Panc1 (cell line): ENCODE data around the gene LSM14B. TPM values are rescaled to one million over a fixed set of nuclear protein-coding genes. Genes with fewer than 3 reads are reported as not detected.

ENCODE experiments used
- ATAC-seq: fragments of 200-7000 bp; cut with Tn5 transposase; 2 replicates; pipeline ENCODE4 v1.9.1; 2020; ENCODE audit warnings: mild to moderate bottlenecking, moderate library complexity
- BruUV-seq: library from RNA; stranded (reverse); fragments of 400-500 nt; replicated peaks from 2 replicates; lab custom pipeline; 2021; lab: Mats Ljungman, UMichigan
- CTCF ChIA-PET: fragments of 300-600 bp; sonication (Branson Sonifier 250); formaldehyde crosslinking; loops from one replicate; lab custom pipeline; 2022; ENCODE audit warnings: antibody characterized with exemption; lab: Charles Lee
- POLR2A ChIA-PET: fragments of 300-600 bp; sonication (Branson Sonifier 250); formaldehyde crosslinking; loops from one replicate; lab custom pipeline; 2022; ENCODE audit warnings: antibody characterized with exemption; lab: Charles Lee
- DNase-seq: peaks from one replicate; pipeline ENCODE4 v3.0.0-alpha.2; 2010; ENCODE audit warnings: low read depth, low spot score
- H3K27ac ChIP-seq: 2 replicates; pipeline ENCODE4 v1.5.1; 2011; ENCODE audit warnings: mild to moderate bottlenecking, low read length, inconsistent platforms
- H3K27me3 ChIP-seq: fragments of 200-500 bp; sonication (Bioruptor generic); 2 replicates; pipeline ENCODE4 v1.6.0; 2014; ENCODE audit warnings: low read length, inconsistent platforms; ENCODE audit not compliant: control insufficient read depth, insufficient read depth
- H3K36me3 ChIP-seq: fragments of 200-500 bp; sonication (Bioruptor generic); 2 replicates; pipeline ENCODE4 v1.5.1; 2014; ENCODE audit warnings: inconsistent platforms, mild to moderate bottlenecking, low read length, moderate library complexity; ENCODE audit not compliant: control insufficient read depth, insufficient read depth
- H3K4me1 ChIP-seq: 2 replicates; pipeline ENCODE4 v1.5.1; 2011; ENCODE audit warnings: inconsistent platforms, mild to moderate bottlenecking, low read length, moderate library complexity; ENCODE audit not compliant: control insufficient read depth, insufficient read depth
- H3K4me3 ChIP-seq, 2 experiments: 2 replicates each; pipeline ENCODE4 v1.5.1; 2011 to 2012; ENCODE audit warnings: low read depth in 2 of 2, low read length in 2 of 2, mild to moderate bottlenecking in 2 of 2, inconsistent platforms in 1 of 2, moderate library complexity in 1 of 2
- H3K9me3 ChIP-seq: fragments of 200-500 bp; sonication (Bioruptor generic); 2 replicates; pipeline ENCODE4 v1.5.1; 2014; ENCODE audit warnings: low read depth, mild to moderate bottlenecking, inconsistent platforms, low read length, moderate library complexity; ENCODE audit not compliant: control insufficient read depth, insufficient read depth
- POLR2AphosphoS5 ChIP-seq: IDR thresholded peaks from 2 replicates; pipeline ENCODE4 v1.6.1; 2012; ENCODE audit warnings: mild to moderate bottlenecking, low read depth, low read length, moderate library complexity
- SIN3A ChIP-seq: IDR thresholded peaks from 2 replicates; pipeline ENCODE4 v1.6.1; 2012; ENCODE audit warnings: low read depth, mild to moderate bottlenecking, low read length, moderate library complexity, borderline replicate concordance; ENCODE audit not compliant: insufficient read depth
- TCF7L2 ChIP-seq: IDR thresholded peaks from 2 replicates; pipeline ENCODE4 v1.6.1; 2011; ENCODE audit warnings: mild to moderate bottlenecking, low read depth, low read length, inconsistent platforms
- in situ Hi-C: cut with HindIII; loops from 2 replicates; pipeline ENCODE4 v1.10.0; 2016; ENCODE audit warnings: low sequenced_read_pairs, low pct_unique_long_range_greater_than_20kb
- intact Hi-C: fragments of 100-400 bp; cut with micrococcal nuclease; formaldehyde crosslinking; loops from one replicate; pipeline ENCODE4 v1.10.0; 2022; ENCODE audit not compliant: unreplicated experiment
- total RNA-seq: library from RNA; stranded (reverse); gene quantifications from one replicate; pipeline ENCODE4 v1.2.1, GENCODE V29; 2021; ENCODE audit not compliant: unreplicated experiment
- TF ChIP-seq, protein P1 (sequence below), 2 experiments: IDR thresholded peaks; 2 replicates each; pipeline ENCODE4 v1.6.1; 2011 to 2012; ENCODE audit warnings: low read depth in 2 of 2, control low read depth in 1 of 2, low read length in 1 of 2, mild to moderate bottlenecking in 1 of 2, moderate library complexity in 1 of 2; ENCODE audit not compliant: insufficient read depth in 1 of 2
- TF ChIP-seq, protein P2 (sequence below): fragments of 450-650 bp; IDR thresholded peaks from 2 replicates; pipeline ENCODE4 v1.5.1; 2017; ENCODE audit warnings: mild to moderate bottlenecking

Gene LSM14B
- total RNA-seq, 1 experiment from 2014 or later = 52.2 TPM

DNA sequence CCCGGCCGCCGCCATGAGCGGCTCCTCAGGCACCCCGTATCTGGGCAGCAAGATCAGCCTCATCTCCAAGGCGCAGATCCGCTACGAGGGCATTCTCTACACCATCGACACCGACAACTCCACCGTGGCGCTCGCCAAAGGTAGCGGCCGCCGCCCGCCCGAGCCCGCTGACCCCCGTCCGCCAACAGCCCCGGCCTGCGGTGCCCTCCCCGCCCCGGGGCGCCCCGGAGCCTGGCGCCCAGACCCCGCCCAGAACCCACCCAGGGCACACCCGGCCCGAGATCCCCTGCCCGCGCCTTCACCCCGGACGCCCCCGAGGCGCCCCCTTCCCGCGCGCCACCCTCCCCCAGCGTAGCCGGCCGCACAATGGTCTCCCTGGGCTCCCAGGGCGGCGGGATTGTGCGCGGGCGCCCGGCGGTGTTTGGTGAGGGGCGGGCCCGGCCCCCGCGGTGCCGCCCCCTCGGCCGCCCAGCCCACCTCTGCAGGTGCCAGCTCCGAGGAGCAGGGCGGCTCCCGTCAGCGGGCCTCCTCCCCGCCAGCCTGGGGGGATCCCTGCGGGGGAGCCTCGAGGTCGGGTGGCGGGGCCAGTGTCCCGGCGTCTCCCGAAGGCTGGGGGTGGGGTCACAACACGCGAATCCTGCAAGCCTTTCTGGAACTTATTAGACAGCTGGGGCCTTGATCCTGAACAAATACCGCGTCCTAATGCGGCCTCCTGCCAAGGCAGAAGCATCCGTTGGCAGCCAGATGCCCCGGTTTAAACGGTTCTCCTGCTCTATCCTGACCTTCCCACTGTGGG is 577 bp downstream of the LSM14B start:
- POLR2A ChIA-PET = interaction anchor here (0.6 to 1.4 kb wide), 2 partner anchors 34 to 57 kb away, joined by 3 to 11 read pairs; partner anchors contain the start of gene TAF4
- TF ChIP-seq, protein P1, sequence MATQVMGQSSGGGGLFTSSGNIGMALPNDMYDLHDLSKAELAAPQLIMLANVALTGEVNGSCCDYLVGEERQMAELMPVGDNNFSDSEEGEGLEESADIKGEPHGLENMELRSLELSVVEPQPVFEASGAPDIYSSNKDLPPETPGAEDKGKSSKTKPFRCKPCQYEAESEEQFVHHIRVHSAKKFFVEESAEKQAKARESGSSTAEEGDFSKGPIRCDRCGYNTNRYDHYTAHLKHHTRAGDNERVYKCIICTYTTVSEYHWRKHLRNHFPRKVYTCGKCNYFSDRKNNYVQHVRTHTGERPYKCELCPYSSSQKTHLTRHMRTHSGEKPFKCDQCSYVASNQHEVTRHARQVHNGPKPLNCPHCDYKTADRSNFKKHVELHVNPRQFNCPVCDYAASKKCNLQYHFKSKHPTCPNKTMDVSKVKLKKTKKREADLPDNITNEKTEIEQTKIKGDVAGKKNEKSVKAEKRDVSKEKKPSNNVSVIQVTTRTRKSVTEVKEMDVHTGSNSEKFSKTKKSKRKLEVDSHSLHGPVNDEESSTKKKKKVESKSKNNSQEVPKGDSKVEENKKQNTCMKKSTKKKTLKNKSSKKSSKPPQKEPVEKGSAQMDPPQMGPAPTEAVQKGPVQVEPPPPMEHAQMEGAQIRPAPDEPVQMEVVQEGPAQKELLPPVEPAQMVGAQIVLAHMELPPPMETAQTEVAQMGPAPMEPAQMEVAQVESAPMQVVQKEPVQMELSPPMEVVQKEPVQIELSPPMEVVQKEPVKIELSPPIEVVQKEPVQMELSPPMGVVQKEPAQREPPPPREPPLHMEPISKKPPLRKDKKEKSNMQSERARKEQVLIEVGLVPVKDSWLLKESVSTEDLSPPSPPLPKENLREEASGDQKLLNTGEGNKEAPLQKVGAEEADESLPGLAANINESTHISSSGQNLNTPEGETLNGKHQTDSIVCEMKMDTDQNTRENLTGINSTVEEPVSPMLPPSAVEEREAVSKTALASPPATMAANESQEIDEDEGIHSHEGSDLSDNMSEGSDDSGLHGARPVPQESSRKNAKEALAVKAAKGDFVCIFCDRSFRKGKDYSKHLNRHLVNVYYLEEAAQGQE (IDR thresholded peaks at IDR 0.05; ENCODE audit: insufficient read depth in 1 of 2, low read depth in 2 of 2, low read length in 1 of 2) = no peak
- TF ChIP-seq, protein P2, sequence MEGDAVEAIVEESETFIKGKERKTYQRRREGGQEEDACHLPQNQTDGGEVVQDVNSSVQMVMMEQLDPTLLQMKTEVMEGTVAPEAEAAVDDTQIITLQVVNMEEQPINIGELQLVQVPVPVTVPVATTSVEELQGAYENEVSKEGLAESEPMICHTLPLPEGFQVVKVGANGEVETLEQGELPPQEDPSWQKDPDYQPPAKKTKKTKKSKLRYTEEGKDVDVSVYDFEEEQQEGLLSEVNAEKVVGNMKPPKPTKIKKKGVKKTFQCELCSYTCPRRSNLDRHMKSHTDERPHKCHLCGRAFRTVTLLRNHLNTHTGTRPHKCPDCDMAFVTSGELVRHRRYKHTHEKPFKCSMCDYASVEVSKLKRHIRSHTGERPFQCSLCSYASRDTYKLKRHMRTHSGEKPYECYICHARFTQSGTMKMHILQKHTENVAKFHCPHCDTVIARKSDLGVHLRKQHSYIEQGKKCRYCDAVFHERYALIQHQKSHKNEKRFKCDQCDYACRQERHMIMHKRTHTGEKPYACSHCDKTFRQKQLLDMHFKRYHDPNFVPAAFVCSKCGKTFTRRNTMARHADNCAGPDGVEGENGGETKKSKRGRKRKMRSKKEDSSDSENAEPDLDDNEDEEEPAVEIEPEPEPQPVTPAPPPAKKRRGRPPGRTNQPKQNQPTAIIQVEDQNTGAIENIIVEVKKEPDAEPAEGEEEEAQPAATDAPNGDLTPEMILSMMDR = no peak
- TF ChIP-seq POLR2AphosphoS5 (no peak), TCF7L2 (no peak)
- peak overlapping the region; percentile 63 to 74 for H3K4me3 ChIP-seq
- BruUV-seq = no TSS peak
- peaks cover 15% of the 10 kb centered on the region for H3K36me3 ChIP-seq
- DNase-seq (no peak), ATAC-seq (peak; percentile 23)
- CTCF ChIA-PET = no interaction called here
- peaks cover 22% of the 10 kb centered on the region for H3K4me1 ChIP-seq
- intact Hi-C loops (no loop called here), in situ Hi-C loops (no loop called here)
- no peaks in the 10 kb centered on the region for H3K27me3 ChIP-seq
- no peaks in the 10 kb centered on the region for H3K9me3 ChIP-seq
- peak overlapping the region; percentile 72 for H3K27ac ChIP-seq

DNA sequence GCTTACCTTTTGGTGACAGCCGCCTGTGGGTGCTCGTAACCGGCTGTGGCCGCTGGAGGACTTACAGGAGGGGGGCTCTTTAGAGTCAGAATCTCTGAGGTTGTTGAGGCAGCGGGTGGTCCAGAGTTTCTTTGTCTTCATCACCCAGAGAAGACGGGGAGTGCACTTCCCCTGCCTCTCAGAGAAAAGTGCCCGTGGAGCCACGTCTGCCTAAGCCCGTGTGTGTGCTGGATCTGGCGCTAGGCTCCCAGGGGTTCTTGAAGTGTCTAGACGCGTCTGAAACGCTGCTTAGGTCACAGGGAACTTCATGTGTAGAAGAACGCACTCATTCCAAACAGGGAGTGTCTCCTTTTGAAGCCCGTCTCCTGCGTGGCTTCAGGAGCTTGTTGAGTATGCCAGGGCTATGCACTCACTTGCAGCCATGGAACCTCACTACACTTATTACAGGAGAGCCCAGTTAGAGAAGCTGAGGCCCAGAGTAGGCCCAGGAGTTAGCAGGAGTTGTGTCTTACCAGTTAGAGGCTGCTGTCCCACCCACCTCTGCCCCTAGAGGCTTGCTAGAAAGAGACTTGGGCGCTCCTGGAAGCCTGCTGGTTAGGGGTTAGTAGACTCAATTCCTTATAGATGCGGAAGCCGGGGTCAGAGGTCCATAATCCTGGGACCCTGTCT is 1.3 kb downstream of the LSM14B start:
- ChIA-PET CTCF (no interaction called here), POLR2A (no interaction called here)
- peak overlapping the region; percentile 63 to 74 for H3K4me3 ChIP-seq
- peaks cover 20% of the 10 kb centered on the region for H3K36me3 ChIP-seq
- intact Hi-C loops (no loop called here), in situ Hi-C loops (no loop called here)
- BruUV-seq = no TSS peak
- no peak for DNase-seq
- no peak for ATAC-seq
- no peak for TF ChIP-seq TCF7L2
- TF ChIP-seq SIN3A = no peak
- TF ChIP-seq, protein P1 (IDR thresholded peaks at IDR 0.05; ENCODE audit: insufficient read depth in 1 of 2, low read depth in 2 of 2, low read length in 1 of 2) = no peak
- TF ChIP-seq POLR2AphosphoS5 = no peak
- TF ChIP-seq, protein P2 = no peak
- H3K27ac ChIP-seq = peak overlapping the region; percentile 72
- H3K27me3 ChIP-seq = no peaks in the 10 kb centered on the region
- peaks cover 22% of the 10 kb centered on the region for H3K4me1 ChIP-seq
- no peaks in the 10 kb centered on the region for H3K9me3 ChIP-seq
